ENCODE results near the gene SLC35B4. TPM values are rescaled to one million over a fixed set of nuclear protein-coding genes. Genes with fewer than 3 reads are reported as not detected.

Gene SLC35B4
- total RNA-seq, 1 donor from 2014 or later = 12.0 TPM

- Histone ChIP-seq H3K9me3 (no peaks in the 10 kb centered on the region), H3K4me3 (no peak overlapping the region), H3K36me3 (no peaks in the 10 kb centered on the region), H3K27ac (no peak overlapping the region), H3K27me3 (no peaks in the 10 kb centered on the region), H3K4me1 (no peaks in the 10 kb centered on the region)
- intact Hi-C loops (cut with DNase I) = no loop called here
- ATAC-seq (no peak), DNase-seq (no peak)
- no peak for TF ChIP-seq CTCF (IDR thresholded peaks at IDR 0.05)
These were observed 22.7 kb upstream of the SLC35B4 start for GRCh38 chr7:134339475-134339874.

- no peaks in the 10 kb centered on the region for H3K9me3 ChIP-seq
- no peaks in the 10 kb centered on the region for H3K4me1 ChIP-seq
- no peaks in the 10 kb centered on the region for H3K27me3 ChIP-seq
- ATAC-seq = no peak
- no peak overlapping the region for H3K27ac ChIP-seq
- intact Hi-C loops (cut with DNase I) = no loop called here
- no peak for TF ChIP-seq CTCF (IDR thresholded peaks at IDR 0.05)
- no peak for DNase-seq
- no peaks in the 10 kb centered on the region for H3K36me3 ChIP-seq
- H3K4me3 ChIP-seq = no peak overlapping the region
These were observed 21.2 kb upstream of the SLC35B4 start for GRCh38 chr7:134337980-134338379.

- Histone ChIP-seq H3K27me3 (no peaks in the 10 kb centered on the region), H3K36me3 (no peaks in the 10 kb centered on the region), H3K4me1 (no peaks in the 10 kb centered on the region), H3K4me3 (no peak overlapping the region), H3K9me3 (no peaks in the 10 kb centered on the region), H3K27ac (no peak overlapping the region)
- no peak for TF ChIP-seq CTCF (IDR thresholded peaks at IDR 0.05)
- ATAC-seq (no peak), DNase-seq (no peak)
- intact Hi-C loops (cut with DNase I) = no loop called here
These were observed 17.7 kb upstream of the SLC35B4 start for GRCh38 chr7:134334408-134334807.

DNA sequence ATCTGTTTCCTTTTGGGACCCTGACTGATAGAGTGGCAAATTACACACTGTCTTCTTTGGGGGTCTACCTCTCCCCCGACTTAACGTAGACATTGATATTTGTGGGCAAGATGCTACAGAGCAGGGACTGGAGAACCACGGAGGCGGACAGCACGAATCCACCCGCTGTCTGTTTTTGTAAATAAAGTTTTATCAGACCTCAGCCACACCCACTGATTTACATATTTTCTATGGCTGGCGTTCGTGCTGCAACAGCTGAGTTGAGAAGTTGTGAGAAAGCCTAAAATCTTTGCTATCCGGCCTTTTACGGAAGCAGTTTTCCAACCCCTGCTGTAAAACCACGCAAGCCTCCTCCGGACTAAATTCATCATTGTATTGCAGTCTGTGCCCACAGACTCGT, 17.2 kb upstream of the SLC35B4 start:
- TF ChIP-seq CTCF (IDR thresholded peaks at IDR 0.05) = no peak
- Histone ChIP-seq H3K4me1 (no peaks in the 10 kb centered on the region), H3K9me3 (no peaks in the 10 kb centered on the region), H3K4me3 (no peak overlapping the region), H3K27me3 (no peaks in the 10 kb centered on the region), H3K36me3 (no peaks in the 10 kb centered on the region), H3K27ac (no peak overlapping the region)
- intact Hi-C loops (cut with DNase I) = no loop called here
- no peak for ATAC-seq
- no peak for DNase-seq

GRCh38 chr7:134332892-134333291, 16.2 kb upstream of the SLC35B4 start:
- intact Hi-C loops (cut with DNase I) = no loop called here
- TF ChIP-seq CTCF (IDR thresholded peaks at IDR 0.05) = no peak

DNA sequence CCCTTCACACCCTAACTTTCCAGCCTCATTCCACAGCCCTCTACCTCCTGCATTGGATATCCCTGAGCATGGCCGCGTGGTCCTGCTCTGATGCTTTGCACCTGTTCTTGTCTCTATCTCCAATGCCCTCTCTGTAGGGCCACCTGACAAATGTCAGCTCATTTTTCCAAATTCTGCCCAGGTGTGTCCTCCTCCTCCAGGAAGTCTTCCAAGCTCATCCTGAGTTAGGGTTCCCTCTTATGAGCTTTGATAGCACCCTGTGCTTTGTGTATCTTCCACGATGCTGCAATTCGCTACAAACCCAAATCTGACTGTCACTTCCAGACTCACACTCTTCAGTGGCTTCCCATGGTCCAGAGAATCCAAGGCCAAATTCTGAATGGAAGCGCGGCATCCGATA, 14.7 kb upstream of the SLC35B4 start:
- Histone ChIP-seq H3K4me1 (no peaks in the 10 kb centered on the region), H3K4me3 (no peak overlapping the region), H3K27ac (no peak overlapping the region), H3K36me3 (no peaks in the 10 kb centered on the region), H3K9me3 (no peaks in the 10 kb centered on the region), H3K27me3 (no peaks in the 10 kb centered on the region)
- TF ChIP-seq CTCF (IDR thresholded peaks at IDR 0.05) = no peak
- intact Hi-C loops (cut with DNase I) = no loop called here
- DNase-seq (no peak), ATAC-seq (no peak)

More at GRCh38 chr7:134332892-134333291, 16.2 kb upstream of the SLC35B4 start:
- Histone ChIP-seq H3K4me1 (no peaks in the 10 kb centered on the region), H3K36me3 (no peaks in the 10 kb centered on the region), H3K27ac (no peak overlapping the region), H3K9me3 (no peaks in the 10 kb centered on the region), H3K4me3 (no peak overlapping the region), H3K27me3 (no peaks in the 10 kb centered on the region)
- DNase-seq (no peak), ATAC-seq (no peak)
